IPS-11a (cell line): ENCODE data around the gene HERC2.
"Not testable (repeated sequence)": the region's sequence is repeated elsewhere in the genome, so short reads cannot be mapped to it uniquely, and the experiment has no call there.

ENCODE experiments used
- H3K4me3 ChIP-seq: one replicate; pipeline ENCODE4 v1.5.1; 2013; ENCODE audit warnings: low read depth, low read length, control low read depth

HERC2 gene

GRCh38 chr15:28322129-28322588 is at the start of gene HERC2:
Gene HERC2 (minus strand): TSS chr15:28322179. CDS start chr15:28321433, 746 bp downstream.
- not testable (repeated sequence) for H3K4me3 ChIP-seq

GRCh38 chr15:28365502-28365901 is 43.5 kb upstream of the HERC2 start:
- not testable (repeated sequence) for H3K4me3 ChIP-seq

GRCh38 chr15:28357984-28358383 is 36.0 kb upstream of the HERC2 start, which contains the start of gene GOLGA6L24:
Gene GOLGA6L24 (minus strand): TSS chr15:28358084. CDS start chr15:28358023, 61 bp downstream.
- not testable (repeated sequence) for H3K4me3 ChIP-seq

GRCh38 chr15:28321358-28322078 is 461 bp downstream of the HERC2 start:
- not testable (repeated sequence) for H3K4me3 ChIP-seq

- H3K4me3 ChIP-seq, result not testable (repeated sequence)
These were observed 2.3 kb downstream of the HERC2 start for GRCh38 chr15:28319725-28320124.

GRCh38 chr15:28318828-28319227 is 3.2 kb downstream of the HERC2 start:
- not testable (repeated sequence) for H3K4me3 ChIP-seq

GRCh38 chr15:28318122-28318521 is 3.9 kb downstream of the HERC2 start:
- H3K4me3 ChIP-seq, result not testable (repeated sequence)

GRCh38 chr15:28316958-28317357 is 5.0 kb downstream of the HERC2 start:
- H3K4me3 ChIP-seq, result not testable (repeated sequence)

- H3K4me3 ChIP-seq, result not testable (repeated sequence)
These were observed 11.5 kb downstream of the HERC2 start for GRCh38 chr15:28310454-28310853.

- not testable (repeated sequence) for H3K4me3 ChIP-seq
These were observed 13.3 kb downstream of the HERC2 start for GRCh38 chr15:28308718-28309117.

- not testable (repeated sequence) for H3K4me3 ChIP-seq
These were observed 16.3 kb downstream of the HERC2 start for GRCh38 chr15:28305700-28306099.

- H3K4me3 ChIP-seq, result not testable (repeated sequence)
These were observed 24.5 kb downstream of the HERC2 start for GRCh38 chr15:28297434-28297833.

GRCh38 chr15:28296814-28297213 is 25.2 kb downstream of the HERC2 start:
- not testable (repeated sequence) for H3K4me3 ChIP-seq

GRCh38 chr15:28295009-28295563 is 26.9 kb downstream of the HERC2 start:
- H3K4me3 ChIP-seq, result not testable (repeated sequence)

- not testable (repeated sequence) for H3K4me3 ChIP-seq
These were observed 27.4 kb downstream of the HERC2 start for GRCh38 chr15:28294560-28294959.

- no peak overlapping the region for H3K4me3 ChIP-seq
These were observed 32.1 kb downstream of the HERC2 start for GRCh38 chr15:28289694-28290463.

- not testable (repeated sequence) for H3K4me3 ChIP-seq
These were observed 32.9 kb downstream of the HERC2 start for GRCh38 chr15:28288830-28289693.

GRCh38 chr15:28286659-28287058 is 35.3 kb downstream of the HERC2 start:
- not testable (repeated sequence) for H3K4me3 ChIP-seq

- no peak overlapping the region for H3K4me3 ChIP-seq
These were observed 35.9 kb downstream of the HERC2 start for GRCh38 chr15:28286031-28286430.

GRCh38 chr15:28281876-28282275 is 40.1 kb downstream of the HERC2 start:
- H3K4me3 ChIP-seq, result no peak overlapping the region

- H3K4me3 ChIP-seq, result no peak overlapping the region
These were observed 47.3 kb downstream of the HERC2 start for GRCh38 chr15:28274635-28275034.
